GM19324 (cell line): ENCODE data around the gene YDJC.
"Not testable (repeated sequence)": the region's sequence is repeated elsewhere in the genome, so short reads cannot be mapped to it uniquely, and the experiment has no call there.

Source experiments
- ATAC-seq: cut with Tn5 transposase; IDR thresholded peaks from one replicate; pipeline ENCODE4 v1.9.1; 2021; ENCODE audit warnings: mild to moderate bottlenecking, moderate library complexity; ENCODE audit not compliant: unreplicated experiment, low FRiP score

The YDJC gene

DNA sequence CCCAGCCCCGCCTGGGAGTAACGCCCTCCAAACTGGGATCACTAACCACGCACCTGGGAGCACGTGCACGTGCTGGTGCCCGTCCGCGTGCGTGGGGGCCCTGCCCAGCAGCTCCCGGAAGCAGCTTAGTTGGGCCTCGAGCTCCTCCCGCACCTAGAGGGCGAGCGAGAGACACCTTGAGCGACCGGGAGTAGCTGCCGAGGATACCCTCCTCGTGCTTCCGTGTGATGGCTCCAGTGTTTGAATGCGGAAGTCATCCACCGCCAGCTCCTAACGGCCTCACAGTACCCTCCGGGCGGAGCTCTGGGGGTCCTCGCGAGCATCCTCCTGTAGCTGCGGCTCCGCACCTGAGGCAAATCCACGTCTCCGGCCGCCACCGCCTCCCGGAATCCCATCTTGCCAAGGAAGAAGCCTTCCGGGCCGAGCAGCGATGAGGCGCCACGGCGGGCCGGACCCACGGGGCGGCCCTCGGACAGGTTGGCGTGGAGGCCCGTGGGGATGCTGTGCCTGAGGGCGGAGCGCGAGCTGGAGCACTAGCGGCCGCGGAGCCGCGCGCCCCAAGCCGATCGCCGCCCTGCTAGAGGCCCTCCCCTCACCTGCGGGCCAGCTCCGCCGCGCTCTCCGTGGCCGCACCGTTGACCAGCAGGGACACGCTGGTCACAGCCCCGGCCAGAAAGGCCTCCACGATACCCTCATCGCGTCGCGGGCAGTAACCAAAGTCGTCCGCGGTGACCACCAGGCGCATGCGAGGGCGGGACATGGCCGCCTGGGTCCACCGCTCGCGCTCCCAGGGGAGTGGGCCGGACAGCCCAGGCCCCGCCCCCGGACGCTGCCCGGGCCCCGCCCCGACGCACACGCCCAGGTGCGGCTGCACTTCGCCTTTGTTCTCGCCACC, at the start of gene YDJC:
Gene YDJC, minus strand, starts transcription at position 768 of the 895 bp plus-strand sequence. Its CDS starts 8 bp downstream, at position 760.
- ATAC-seq: peak; percentile 83

GRCh38 chr22:21679383-21679782, 49.6 kb upstream of the YDJC start:
- no peak for ATAC-seq

GRCh38 chr22:21678842-21679241, 49.0 kb upstream of the YDJC start:
- ATAC-seq: not testable (repeated sequence)

DNA sequence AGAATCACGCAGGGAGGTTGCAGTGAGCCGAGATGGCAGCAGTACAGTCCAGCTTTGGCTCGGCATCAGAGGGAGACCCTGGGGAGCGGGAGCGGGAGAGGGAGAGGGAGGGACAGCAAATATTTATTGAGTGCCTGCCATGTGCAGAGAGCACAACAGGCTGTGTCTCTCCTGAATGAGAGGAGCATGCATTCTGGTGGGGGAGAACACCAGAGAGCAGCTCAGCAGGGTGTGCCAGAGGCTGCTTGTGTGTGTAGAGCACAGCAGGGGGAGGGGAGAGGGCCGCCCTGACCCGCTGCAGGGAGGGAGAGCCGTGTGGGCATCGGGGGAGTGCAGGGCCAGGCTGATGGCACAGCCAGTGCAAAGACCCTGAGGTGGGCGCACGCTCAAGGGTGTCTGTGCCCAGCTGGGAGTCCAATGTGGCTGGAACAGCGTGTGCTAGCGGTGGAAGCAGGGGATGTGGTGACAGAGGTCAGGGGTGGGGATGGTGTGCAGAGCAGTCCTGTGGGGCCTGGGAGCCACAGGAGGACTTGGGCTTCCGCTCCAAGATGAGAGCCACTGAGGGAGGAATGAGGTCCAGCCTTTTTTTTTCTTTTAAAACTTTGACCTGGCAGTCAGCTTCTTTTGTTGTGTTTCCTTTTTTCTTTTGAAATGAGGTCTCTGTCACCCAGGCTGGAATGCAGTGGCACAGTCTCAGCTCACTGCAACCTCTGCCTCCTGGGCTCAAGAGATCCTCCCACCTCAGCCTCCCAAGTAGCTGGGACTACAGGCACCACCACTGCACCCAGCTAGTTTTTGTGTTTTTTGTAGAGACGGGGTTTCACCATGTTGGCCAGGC, 48.0 kb upstream of the YDJC start:
- no peak for ATAC-seq

GRCh38 chr22:21674638-21675245, 44.9 kb upstream of the YDJC start:
- ATAC-seq: no peak

- no peak for ATAC-seq
These were observed 43.9 kb upstream of the YDJC start for GRCh38 chr22:21673534-21674321.

DNA sequence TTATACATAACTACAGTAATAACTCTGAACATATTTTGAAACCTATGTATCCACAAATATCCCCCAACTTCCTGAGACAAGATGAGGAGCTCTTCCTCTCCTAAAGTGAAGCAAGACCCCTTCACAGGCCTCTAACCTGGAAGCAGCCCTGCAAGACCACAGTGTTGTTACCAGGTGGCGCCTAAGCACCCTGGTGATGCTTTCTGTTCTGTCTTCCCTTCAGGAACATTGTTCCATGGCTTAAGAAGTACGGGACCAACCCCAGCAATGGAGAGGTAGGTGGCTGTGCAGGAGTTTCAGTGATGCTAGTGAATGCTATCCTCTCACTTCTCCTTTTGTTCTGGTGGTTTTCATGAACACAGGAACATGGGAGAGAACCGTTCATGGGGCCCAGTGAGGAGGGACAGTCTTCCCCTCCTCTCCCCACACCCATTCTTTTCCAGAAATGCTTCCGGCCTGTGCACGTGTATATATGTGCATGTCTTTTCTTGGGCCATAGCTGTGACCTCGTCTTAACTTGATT, 42.3 kb upstream of the YDJC start:
- no peak for ATAC-seq

DNA sequence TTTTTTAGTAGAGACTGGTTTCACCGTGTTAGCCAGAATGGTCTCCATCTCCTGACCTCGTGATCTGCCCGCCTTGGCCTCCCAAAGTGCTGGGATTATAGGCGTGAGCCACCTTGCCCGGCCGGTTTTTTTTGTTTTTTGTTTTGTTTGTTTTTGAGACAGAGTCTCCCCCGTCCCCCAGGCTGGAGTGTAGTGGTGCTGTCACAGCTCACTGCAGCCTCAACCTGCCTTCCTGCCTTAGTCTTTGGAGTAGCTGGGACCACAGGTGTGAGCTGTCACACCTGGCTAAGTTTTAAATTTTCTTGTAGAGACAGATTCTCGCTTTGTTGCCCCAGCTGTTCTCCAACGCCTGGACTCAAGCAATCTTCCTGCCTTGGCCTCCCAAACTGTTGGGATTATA, 39.2 kb upstream of the YDJC start:
- no peak for ATAC-seq

DNA sequence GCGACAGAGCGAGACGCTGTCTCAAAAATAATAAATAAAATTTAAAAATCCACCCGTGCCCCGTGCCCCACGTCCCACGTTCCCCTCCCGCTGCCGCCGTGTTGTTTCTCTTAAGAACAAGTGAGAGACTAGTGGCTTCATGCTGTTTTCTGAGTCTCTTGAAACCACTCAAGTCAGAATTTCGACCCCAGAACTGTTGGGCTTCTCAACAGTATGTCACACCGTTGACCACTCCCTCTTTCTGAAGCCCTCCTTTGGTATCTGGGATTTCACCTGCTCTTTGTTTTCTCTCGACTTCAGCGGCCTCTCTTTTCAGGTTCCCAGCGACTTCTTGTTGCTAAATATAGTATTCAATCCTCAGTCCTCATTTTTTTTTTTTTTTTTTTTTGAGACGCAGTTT, 37.0 kb upstream of the YDJC start:
- ATAC-seq: no peak

DNA sequence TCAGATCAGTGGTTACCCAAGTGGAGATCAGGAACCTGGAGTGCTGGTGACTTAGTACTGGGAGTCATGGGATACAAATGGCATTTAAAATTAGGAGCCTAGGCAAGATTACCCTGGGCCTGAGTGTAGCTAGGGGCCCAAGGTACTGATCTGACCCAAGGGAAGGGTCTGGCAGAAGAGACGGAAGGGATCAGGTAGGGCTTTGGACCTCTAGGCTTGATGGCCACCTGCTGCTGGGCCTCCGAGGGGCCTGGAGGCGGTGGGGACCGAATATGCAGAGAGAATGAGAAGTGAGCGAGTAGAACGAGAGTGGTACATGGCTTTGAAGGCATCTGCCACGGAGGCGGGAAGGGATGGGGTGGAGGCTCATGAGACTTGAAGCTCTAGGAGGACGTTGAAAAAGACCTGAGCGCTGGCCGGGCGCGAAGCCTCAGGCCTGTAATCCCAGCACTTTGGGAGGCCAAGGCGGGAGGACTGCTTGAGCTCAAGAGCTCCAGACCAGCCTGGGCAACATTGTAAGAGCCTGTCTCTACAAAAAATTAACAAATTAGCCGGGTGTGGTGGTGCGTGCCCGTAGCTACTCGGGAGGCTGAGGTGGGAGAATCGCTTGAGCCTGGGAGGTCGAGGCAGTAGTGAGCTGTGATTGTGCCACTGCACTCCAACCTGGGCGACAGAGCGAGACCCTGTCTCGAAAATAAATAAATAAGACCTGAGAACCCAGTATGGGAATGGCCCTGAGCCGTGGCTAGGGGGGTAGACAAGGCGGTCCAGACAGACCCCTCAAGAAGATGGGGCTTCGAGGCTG, 35.4 kb upstream of the YDJC start:
- ATAC-seq: no peak

DNA sequence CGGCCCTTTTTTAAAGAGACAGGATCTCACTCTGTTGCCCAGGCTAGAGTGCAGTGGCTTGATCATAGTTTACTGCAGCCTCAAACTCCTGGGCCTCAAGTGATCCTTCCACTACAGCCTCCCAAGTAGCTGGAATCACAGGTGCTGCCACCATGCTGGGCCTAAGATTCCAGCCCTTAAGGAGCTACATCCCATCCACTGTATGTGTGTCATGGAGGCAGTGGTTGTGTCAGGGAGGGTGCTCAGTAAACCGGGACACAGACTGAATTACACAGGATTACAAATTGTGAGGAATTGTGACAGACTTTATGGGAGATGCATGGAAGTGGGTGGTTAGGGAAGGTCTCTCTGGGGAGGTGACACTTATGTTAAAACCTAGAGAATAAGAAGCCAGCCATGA, 33.9 kb upstream of the YDJC start:
- ATAC-seq: no peak

GRCh38 chr22:21661991-21662390, 32.2 kb upstream of the YDJC start:
- ATAC-seq: no peak

- no peak for ATAC-seq
These were observed 31.1 kb upstream of the YDJC start for GRCh38 chr22:21660904-21661303.

DNA sequence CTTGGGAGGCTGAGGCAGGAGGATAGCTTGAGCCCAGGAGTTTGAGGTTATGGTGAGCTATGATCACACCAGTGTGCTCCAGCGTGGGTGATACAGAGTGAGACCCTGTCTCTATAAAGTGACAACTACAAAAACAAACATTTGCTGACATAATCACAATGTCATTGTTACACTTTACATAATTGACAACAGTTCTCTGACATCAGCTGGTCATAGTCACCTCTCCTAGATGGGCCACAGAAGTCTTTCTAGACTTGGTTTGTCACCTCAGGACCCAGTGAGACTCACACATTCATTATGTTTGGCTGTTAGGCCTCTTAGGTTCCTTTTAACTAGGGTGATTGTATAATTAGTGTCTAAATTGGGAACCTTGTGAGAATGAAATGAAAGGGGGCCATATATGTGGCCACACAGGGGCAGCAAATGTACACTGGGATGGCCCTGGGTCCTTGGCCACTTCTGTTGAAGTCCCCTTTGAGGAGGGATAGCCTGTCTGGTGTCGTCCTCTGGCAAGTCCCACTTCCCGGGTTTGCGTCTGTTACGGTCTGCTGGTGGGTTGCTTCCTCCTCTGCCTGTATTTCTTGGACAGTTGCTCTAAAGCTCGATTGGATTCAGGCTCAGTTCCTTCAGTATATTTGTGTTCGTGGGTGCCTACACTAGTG, 30.2 kb upstream of the YDJC start:
- no peak for ATAC-seq

GRCh38 chr22:21657360-21658032, 27.7 kb upstream of the YDJC start:
- ATAC-seq: peak; percentile 61

- no peak for ATAC-seq
These were observed 27.2 kb upstream of the YDJC start for GRCh38 chr22:21657020-21657359.

DNA sequence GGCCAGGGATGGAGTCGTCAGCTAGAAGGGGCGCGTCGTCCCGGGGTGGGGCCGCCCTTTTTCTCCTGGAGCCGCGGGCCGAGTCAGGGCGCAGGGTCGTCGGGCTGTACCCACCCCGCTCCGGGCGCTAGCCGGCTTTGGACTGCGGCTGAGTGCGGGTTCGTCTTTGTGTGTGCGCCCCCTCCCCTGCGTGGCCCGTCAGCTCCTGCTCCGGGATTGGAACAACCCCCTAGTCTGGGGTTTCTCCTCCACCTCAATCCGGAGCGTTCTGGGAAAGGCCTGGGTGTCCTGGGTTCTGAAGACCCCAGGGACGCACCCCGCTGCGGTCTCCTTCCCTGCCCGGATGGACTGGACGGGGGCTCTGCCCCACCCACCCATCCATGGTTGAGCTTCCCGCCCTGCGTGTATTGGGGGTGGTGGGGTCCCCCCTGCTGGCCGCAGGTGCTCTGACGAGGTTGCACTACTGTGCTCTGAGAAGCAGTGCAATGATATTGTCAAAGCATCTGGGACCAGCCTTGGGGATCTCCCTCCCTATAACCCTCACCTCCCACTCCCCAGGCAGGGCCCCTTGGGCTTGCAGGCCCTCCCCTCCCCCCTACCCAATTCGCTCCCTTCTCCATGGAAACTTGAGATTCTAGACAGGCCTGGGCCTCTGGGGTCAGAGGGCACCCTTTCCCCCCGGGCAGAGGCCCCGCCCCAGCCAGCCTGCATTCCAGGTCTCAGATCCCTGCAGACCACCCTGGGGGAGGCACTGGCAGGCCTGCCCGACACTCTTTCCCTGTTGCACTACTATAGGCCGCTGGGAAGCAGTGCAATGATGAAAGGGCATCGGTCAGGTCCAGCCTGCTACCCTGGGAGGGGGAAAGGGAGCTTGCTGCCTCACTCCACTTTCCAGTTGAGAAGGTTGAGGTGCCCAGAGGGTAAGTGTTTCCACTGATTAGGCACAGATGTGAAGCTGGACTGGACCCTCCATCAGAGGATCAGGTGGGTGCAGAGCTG, 23.0 kb upstream of the YDJC start:
- ATAC-seq: no peak
